Measurements from ENCODE around the gene SUMO4.

Gene SUMO4

DNA sequence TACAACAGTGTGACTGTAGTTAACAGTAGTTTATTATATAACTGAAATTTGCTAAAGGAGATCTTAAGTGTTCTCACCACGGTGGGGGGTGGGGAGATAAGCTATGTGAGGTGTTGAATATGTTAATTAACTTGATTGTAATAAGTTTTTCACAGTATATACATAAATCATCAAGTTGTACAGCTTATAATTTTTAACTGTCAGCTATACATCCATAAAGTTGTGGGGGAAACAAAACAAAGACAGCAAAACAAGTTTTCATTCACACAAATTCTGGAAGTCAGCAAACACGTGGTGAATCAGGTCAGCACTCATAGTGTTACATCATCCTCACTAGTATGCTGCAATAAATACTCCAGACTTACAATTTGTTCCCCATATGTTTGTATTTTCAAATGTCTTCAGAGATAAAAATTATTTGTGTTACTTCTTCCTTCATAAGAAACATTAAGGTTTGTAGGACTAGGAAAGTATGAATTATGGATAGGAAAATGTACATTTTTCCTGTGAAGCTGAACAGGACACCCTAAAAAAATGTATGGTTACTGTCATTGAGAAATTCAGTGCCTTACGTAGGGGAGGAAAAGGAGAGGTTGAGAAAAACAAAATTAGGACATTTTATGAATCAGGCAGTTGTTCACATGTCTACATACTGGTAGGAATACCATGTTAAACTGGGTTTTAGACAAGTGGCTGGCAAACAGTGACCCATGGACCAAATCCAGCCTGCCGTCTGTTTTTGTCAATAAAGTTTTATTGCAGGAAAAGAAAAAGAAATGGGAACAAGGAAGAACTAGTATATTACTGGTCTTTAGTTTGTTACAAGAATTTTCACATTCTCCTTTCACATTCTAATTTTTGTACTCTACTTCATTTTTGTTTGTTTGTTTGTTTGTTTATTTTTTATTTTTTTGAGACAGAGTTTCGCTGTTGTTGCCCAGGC lies 6.0 kb downstream of the SUMO4 start:
- FAIRE-seq: no peak
- TF ChIP-seq, protein P1, sequence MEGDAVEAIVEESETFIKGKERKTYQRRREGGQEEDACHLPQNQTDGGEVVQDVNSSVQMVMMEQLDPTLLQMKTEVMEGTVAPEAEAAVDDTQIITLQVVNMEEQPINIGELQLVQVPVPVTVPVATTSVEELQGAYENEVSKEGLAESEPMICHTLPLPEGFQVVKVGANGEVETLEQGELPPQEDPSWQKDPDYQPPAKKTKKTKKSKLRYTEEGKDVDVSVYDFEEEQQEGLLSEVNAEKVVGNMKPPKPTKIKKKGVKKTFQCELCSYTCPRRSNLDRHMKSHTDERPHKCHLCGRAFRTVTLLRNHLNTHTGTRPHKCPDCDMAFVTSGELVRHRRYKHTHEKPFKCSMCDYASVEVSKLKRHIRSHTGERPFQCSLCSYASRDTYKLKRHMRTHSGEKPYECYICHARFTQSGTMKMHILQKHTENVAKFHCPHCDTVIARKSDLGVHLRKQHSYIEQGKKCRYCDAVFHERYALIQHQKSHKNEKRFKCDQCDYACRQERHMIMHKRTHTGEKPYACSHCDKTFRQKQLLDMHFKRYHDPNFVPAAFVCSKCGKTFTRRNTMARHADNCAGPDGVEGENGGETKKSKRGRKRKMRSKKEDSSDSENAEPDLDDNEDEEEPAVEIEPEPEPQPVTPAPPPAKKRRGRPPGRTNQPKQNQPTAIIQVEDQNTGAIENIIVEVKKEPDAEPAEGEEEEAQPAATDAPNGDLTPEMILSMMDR (IDR thresholded peaks at IDR 0.05; ENCODE audit: insufficient read depth, missing control alignments): no peak
- DNase-seq (ENCODE audit: insufficient read length, low spot score): no peak

DNA sequence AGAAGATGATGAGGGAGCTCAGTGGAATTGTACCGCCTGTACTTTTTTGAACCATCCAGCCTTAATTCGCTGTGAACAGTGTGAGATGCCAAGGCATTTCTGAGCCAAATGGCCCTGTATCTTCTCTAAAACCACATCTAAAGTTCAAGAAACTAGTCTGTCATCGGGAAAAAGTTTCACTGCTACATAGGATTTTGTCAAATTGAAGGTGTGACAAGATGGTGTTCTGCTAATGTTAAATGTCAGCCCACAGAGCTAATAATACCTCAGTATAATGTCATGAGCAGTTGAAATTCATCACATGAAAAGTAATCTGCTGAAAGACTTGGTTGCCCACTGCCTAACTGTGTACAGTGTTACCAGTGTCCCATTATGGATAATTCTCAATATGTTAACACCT lies 9.6 kb downstream of the SUMO4 start:
- FAIRE-seq (no peak), DNase-seq (ENCODE audit: insufficient read length, low spot score) (no peak)
- TF ChIP-seq, protein P1 (IDR thresholded peaks at IDR 0.05; ENCODE audit: insufficient read depth, missing control alignments): no peak

DNA sequence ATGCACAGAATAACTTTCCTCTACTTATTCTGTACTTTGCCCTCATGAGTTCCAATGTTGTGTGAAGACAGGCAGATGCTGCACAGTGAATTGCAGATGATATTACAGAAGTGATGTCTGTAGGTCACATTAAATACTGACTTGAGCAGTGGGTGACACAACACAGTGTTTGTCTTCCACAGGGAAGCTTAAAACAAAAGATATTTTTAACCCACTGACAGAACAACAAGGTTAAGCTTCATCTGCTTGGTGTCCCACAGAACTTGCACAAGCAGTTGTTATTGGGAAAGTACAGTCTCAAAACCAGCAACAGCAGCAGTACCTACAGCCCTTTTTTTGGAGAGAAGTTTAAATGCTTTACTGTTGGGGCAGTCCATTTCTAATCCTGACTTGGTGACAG lies 10.5 kb downstream of the SUMO4 start:
- FAIRE-seq: no peak
- TF ChIP-seq, protein P1 (IDR thresholded peaks at IDR 0.05; ENCODE audit: insufficient read depth, missing control alignments): no peak
- DNase-seq (ENCODE audit: insufficient read length, low spot score): no peak

DNA sequence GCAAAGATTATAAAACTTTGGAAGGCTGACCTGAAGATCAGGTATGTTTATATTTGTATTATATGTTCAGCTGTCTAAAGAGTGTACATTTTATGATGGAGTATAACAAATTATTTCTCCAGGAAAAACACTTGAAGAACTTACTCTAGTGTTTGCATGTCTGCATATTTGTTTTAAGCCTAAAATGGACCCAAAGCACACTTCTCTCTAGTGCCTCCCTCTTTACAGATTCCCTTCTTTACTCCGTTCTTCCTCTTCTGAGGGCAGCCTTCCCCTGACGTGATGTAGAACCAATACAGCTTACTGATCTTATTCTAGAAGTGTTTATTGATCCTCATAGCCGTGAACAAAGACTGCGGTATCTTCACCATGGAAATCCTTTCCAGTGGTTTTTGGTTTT lies 13.9 kb downstream of the SUMO4 start:
- FAIRE-seq (no peak), DNase-seq (ENCODE audit: insufficient read length, low spot score) (no peak)
- TF ChIP-seq, protein P1 (IDR thresholded peaks at IDR 0.05; ENCODE audit: insufficient read depth, missing control alignments): no peak

DNA sequence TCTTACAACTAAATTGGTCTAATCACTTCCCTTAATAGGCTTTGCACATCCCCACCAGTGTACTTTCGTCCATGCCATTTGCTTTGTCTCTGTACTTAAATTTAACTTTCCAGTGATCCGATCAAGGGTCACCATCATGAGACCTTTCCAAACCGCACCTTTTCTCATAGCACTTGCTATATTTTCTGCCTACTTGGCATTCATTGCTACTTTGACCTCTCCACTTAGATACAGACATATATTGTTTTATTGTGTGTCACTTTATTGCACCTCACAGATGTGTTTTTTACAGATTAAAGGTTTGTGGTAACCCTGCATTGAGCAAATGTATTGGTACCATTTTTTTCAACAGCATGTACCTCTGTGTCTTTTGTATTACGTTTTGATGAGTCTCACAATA lies 14.8 kb downstream of the SUMO4 start:
- no peak for DNase-seq (ENCODE audit: insufficient read length, low spot score)
- TF ChIP-seq, protein P1 (IDR thresholded peaks at IDR 0.05; ENCODE audit: insufficient read depth, missing control alignments): no peak
- no peak for FAIRE-seq

DNA sequence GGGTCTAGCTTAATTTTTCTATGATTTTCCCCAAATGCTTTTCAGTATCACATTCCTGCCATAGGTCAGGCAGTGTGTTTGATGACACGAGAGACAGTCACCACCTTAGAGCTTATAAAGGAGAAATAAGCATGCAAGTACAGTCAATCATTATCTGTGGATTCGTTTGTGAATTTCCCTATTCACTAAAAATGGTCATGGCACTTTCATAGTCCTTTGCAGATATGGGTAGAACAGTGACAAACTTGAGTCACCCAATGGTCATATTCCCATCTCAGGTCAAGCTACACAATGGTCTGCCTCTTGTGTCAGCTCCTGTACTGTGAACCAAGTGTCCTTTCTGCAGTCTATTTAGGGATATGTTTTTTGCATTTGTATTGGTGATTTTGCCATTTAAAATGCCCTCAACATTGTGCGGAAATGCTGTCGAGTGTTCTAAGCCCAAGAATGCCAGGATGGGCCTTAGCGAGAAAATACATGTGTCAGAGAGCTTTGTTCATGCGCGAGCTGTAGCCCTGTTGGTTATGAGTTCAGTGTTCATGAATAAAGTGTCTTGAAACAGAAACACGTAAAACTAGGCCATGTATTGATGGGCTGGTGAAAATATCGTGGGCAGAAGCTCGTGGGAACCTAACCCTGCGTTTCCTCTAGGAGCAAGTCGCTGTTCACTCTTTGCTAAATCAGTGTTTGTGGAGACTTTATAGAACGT lies 19.8 kb downstream of the SUMO4 start:
- DNase-seq (ENCODE audit: insufficient read length, low spot score) (no peak), FAIRE-seq (no peak)
- TF ChIP-seq, protein P1 (IDR thresholded peaks at IDR 0.05; ENCODE audit: insufficient read depth, missing control alignments): no peak
